SK-N-SH (cell line): ENCODE measurements around the gene PHC2. TPM values are rescaled to one million over a fixed set of nuclear protein-coding genes. Genes with fewer than 3 reads are reported as not detected.
A peak's percentile ranks its signal among the peaks of the same experiment; 100 is the strongest.

Experiments
- CTCF ChIA-PET: fragments of 300-600, 350-600 bp; formaldehyde crosslinking; extraction: SDS; loops from one replicate; lab custom pipeline; 2021; lab: Yijun Ruan, JAX
- POLR2A ChIA-PET: fragments of 350-600 bp; sonication (Branson Sonifier 250); formaldehyde crosslinking; extraction: SDS; loops from one replicate; lab custom pipeline; 2020; ENCODE audit warnings: antibody characterized with exemption, inconsistent platforms; lab: Yijun Ruan, JAX
- DNase-seq: peaks from one replicate; pipeline ENCODE4 v3.0.0; 2012
- H2AFZ ChIP-seq: fragments of 200-600 bp; sonication (generic); 2 replicates; pipeline ENCODE4 v1.8.1; 2016; ENCODE audit warnings: antibody characterized with exemption, mild to moderate bottlenecking, low read depth
- H3F3A ChIP-seq: fragments of 200-600 bp; sonication (generic); replicated peaks from 2 replicates; pipeline ENCODE3; 2016; ENCODE audit warnings: antibody characterized with exemption, mild to moderate bottlenecking; ENCODE audit not compliant: insufficient read depth
- H3K27ac ChIP-seq, 2 experiments: fragments of 200-500 bp in 1 of 2; fragments of 200-600 bp in 1 of 2; sonication (Bioruptor generic) in 1 of 2; sonication (generic), shearing (Covaris generic) in 1 of 2; 2 replicates each; pipeline versions ENCODE4 v1.5.1 to v1.6.1; 2014 to 2016; ENCODE audit warnings: low read depth in 2 of 2, inconsistent platforms in 1 of 2, low read length in 1 of 2, mild to moderate bottlenecking in 1 of 2, mixed read lengths in 1 of 2
- H3K27me3 ChIP-seq: fragments of 200-600 bp; sonication (generic), shearing (Covaris generic); 2 replicates; pipeline ENCODE4 v1.6.1; 2016; ENCODE audit warnings: mixed run types; ENCODE audit not compliant: insufficient read depth
- H3K36me3 ChIP-seq, 2 experiments: fragments of 200-500 bp in 1 of 2; fragments of 200-600 bp in 1 of 2; sonication (Bioruptor generic) in 1 of 2; sonication (generic) in 1 of 2; replicated peaks in 1 of 2; 2 replicates each; pipeline versions ENCODE3 to v1.5.1; 2014 to 2016; ENCODE audit warnings: low read length in 1 of 2, mild to moderate bottlenecking in 1 of 2; ENCODE audit not compliant: insufficient read depth in 2 of 2, control insufficient read depth in 1 of 2
- H3K4me1 ChIP-seq, 2 experiments: fragments of 200-500 bp in 1 of 2; fragments of 200-600 bp in 1 of 2; sonication (Bioruptor generic) in 1 of 2; sonication (generic), shearing (Covaris generic) in 1 of 2; 2 replicates each; pipeline versions ENCODE4 v1.5.1 to v1.6.1; 2014 to 2016; ENCODE audit warnings: low read depth in 1 of 2, low read length in 1 of 2, mixed run types in 1 of 2; ENCODE audit not compliant: insufficient read depth in 2 of 2, control insufficient read depth in 1 of 2
- H3K4me2 ChIP-seq: fragments of 200-600 bp; sonication (generic), shearing (Covaris generic); 2 replicates; pipeline ENCODE4 v1.6.1; 2017; ENCODE audit warnings: mixed run types
- H3K4me3 ChIP-seq, 2 experiments: fragments of 200-500 bp in 1 of 2; fragments of 200-600 bp in 1 of 2; sonication (Bioruptor generic) in 1 of 2; sonication (generic), shearing (Covaris generic) in 1 of 2; 2 replicates each; pipeline versions ENCODE4 v1.5.1 to v1.8.1; 2014 to 2016; ENCODE audit warnings: low read depth in 2 of 2, inconsistent platforms in 1 of 2, low read length in 1 of 2, mild to moderate bottlenecking in 1 of 2, mixed read lengths in 1 of 2, moderate library complexity in 1 of 2
- H3K79me2 ChIP-seq: fragments of 200-600 bp; sonication (generic); 2 replicates; pipeline ENCODE4 v1.8.1; 2017; ENCODE audit warnings: mild to moderate bottlenecking; ENCODE audit not compliant: insufficient read depth
- H3K9ac ChIP-seq: fragments of 200-600 bp; sonication (generic); 2 replicates; pipeline ENCODE4 v1.6.1; 2017; ENCODE audit warnings: mixed run types
- H3K9me2 ChIP-seq: fragments of 200-600 bp; sonication (generic); 2 replicates; pipeline ENCODE4 v1.6.1; 2017; ENCODE audit warnings: mixed run types
- H3K9me3 ChIP-seq: fragments of 200-600 bp; sonication (generic); 2 replicates; pipeline ENCODE4 v1.6.1; 2017; ENCODE audit warnings: mixed run types, mild to moderate bottlenecking, moderate library complexity
- H4K20me1 ChIP-seq: fragments of 200-600 bp; sonication (generic); 2 replicates; pipeline ENCODE4 v1.6.1; 2017; ENCODE audit warnings: mild to moderate bottlenecking, mixed run types; ENCODE audit not compliant: insufficient read depth
- EP300 ChIP-seq, 2 experiments: IDR thresholded peaks; 2 replicates each; pipeline versions ENCODE4 v1.4.0 to v1.6.1; 2012; ENCODE audit warnings: borderline replicate concordance in 1 of 2, low read depth in 1 of 2, low read length in 1 of 2
- EZH2phosphoT487 ChIP-seq: fragments of 200-600 bp; sonication (generic); IDR thresholded peaks from 2 replicates; pipeline ENCODE4 v1.6.1; 2017; ENCODE audit warnings: low read depth, mixed run types, mild to moderate bottlenecking, antibody characterized with exemption, moderate library complexity, borderline replicate concordance
- FOXM1 ChIP-seq: IDR thresholded peaks from 2 replicates; pipeline ENCODE4 v1.4.0; 2012; ENCODE audit warnings: low read depth, mild to moderate bottlenecking
- GATA2 ChIP-seq: sonication (generic); formaldehyde crosslinking; IDR thresholded peaks from 2 replicates; pipeline ENCODE4 v1.5.0; 2020; ENCODE audit warnings: mild to moderate bottlenecking, missing genetic modification reagents
- MXI1 ChIP-seq: IDR thresholded peaks from 2 replicates; pipeline ENCODE4 v1.6.1; 2012; ENCODE audit warnings: mild to moderate bottlenecking, low read depth, low read length, improper control_type of control experiment
- RAD21 ChIP-seq: IDR thresholded peaks from 2 replicates; pipeline ENCODE4 v1.6.1; 2012; ENCODE audit warnings: mild to moderate bottlenecking, low read length
- RXRA ChIP-seq: IDR thresholded peaks from 2 replicates; pipeline ENCODE4 v1.4.0; 2012; ENCODE audit warnings: low read depth, mild to moderate bottlenecking, borderline replicate concordance
- SIN3A ChIP-seq: IDR thresholded peaks from 2 replicates; pipeline ENCODE4 v1.6.1; 2012; ENCODE audit warnings: low read depth, mild to moderate bottlenecking, low read length, moderate library complexity, borderline replicate concordance
- SMC3 ChIP-seq: IDR thresholded peaks from 2 replicates; pipeline ENCODE4 v1.6.1; 2012; ENCODE audit warnings: low read depth, low read length, improper control_type of control experiment
- WGBS: methylation state at CpG from one replicate; pipeline ENCODE4 v1.1.6; 2017; ENCODE audit warnings: low lambda C conversion rate; 5-methylcytosine and 5-hydroxymethylcytosine counted together
- polyA plus RNA-seq, 3 experiments: library from polyadenylated mRNA; depleted of rRNA; stranded (reverse); fragments of >200 nt; gene quantifications; 2 replicates each; pipeline ENCODE4 v1.2.3, GENCODE V29; 2012
- TF ChIP-seq, protein P1 (sequence below): IDR thresholded peaks from 2 replicates; pipeline ENCODE4; 2012
- TF ChIP-seq, protein P2 (sequence below): IDR thresholded peaks from 2 replicates; pipeline ENCODE4 v1.6.1; 2012; ENCODE audit warnings: mild to moderate bottlenecking, low read depth, low read length, moderate library complexity
- TF ChIP-seq, protein P3 (sequence below): fragments of 150-350 bp; IDR thresholded peaks from 2 replicates; pipeline ENCODE4 v1.6.1; 2016; ENCODE audit warnings: mild to moderate bottlenecking, low read depth, low read length
- TF ChIP-seq, protein P4 (sequence below): IDR thresholded peaks from 2 replicates; pipeline ENCODE4 v1.4.0; 2012; ENCODE audit warnings: low read depth, borderline replicate concordance

The PHC2 gene
- polyA plus RNA-seq, 1 of the 3 experiments (the other 2 are of a cell fraction), result 98.7 TPM

DNA sequence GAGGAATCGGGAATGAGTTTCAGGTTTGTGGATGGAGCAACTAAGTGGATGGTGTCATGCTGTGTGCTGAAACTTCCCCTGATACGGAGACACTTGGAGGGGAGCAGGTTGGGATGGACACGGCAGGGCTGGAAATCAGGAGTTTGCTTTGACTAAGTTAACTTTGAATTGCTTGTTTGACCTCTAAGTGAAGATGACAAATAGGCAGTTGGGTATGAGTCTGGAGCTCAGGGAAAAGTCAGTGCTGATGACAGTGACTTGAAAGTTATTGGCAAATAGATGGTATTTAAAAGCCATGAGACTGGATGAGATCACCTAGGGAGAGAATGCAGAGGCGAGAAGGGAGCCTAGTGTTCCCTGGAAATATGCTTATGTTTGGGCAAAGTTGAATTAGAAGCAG, 28.8 kb upstream of the PHC2 start:
- no peak overlapping the region for H2AFZ ChIP-seq
- H3K9me2 ChIP-seq, result no peaks in the 10 kb centered on the region
- no peaks in the 10 kb centered on the region for H3K79me2 ChIP-seq
- peaks cover 0 to 6% of the 10 kb centered on the region in 2 experiments; a peak in 2 of 4 replicates for H3K4me1 ChIP-seq
- POLR2A ChIA-PET, result no interaction called here
- no peak overlapping the region for H3K4me3 ChIP-seq
- TF ChIP-seq MXI1 (no peak), RXRA (no peak), FOXM1 (no peak)
- TF ChIP-seq, protein P1, sequence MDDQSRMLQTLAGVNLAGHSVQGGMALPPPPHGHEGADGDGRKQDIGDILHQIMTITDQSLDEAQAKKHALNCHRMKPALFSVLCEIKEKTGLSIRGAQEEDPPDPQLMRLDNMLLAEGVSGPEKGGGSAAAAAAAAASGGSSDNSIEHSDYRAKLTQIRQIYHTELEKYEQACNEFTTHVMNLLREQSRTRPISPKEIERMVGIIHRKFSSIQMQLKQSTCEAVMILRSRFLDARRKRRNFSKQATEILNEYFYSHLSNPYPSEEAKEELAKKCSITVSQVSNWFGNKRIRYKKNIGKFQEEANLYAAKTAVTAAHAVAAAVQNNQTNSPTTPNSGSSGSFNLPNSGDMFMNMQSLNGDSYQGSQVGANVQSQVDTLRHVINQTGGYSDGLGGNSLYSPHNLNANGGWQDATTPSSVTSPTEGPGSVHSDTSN, result 0 out of 2 replicates have a peak, but pooled peaks have one; percentile 4
- TF ChIP-seq, protein P2, sequence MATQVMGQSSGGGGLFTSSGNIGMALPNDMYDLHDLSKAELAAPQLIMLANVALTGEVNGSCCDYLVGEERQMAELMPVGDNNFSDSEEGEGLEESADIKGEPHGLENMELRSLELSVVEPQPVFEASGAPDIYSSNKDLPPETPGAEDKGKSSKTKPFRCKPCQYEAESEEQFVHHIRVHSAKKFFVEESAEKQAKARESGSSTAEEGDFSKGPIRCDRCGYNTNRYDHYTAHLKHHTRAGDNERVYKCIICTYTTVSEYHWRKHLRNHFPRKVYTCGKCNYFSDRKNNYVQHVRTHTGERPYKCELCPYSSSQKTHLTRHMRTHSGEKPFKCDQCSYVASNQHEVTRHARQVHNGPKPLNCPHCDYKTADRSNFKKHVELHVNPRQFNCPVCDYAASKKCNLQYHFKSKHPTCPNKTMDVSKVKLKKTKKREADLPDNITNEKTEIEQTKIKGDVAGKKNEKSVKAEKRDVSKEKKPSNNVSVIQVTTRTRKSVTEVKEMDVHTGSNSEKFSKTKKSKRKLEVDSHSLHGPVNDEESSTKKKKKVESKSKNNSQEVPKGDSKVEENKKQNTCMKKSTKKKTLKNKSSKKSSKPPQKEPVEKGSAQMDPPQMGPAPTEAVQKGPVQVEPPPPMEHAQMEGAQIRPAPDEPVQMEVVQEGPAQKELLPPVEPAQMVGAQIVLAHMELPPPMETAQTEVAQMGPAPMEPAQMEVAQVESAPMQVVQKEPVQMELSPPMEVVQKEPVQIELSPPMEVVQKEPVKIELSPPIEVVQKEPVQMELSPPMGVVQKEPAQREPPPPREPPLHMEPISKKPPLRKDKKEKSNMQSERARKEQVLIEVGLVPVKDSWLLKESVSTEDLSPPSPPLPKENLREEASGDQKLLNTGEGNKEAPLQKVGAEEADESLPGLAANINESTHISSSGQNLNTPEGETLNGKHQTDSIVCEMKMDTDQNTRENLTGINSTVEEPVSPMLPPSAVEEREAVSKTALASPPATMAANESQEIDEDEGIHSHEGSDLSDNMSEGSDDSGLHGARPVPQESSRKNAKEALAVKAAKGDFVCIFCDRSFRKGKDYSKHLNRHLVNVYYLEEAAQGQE, result no peak
- TF ChIP-seq, all 33 proteins: peak for 1
- 82% methylated on average over 4 of the region's 4 CpGs for WGBS
- Histone ChIP-seq H3K36me3 (no peaks in the 10 kb centered on the region), H3K4me2 (no peak overlapping the region), H4K20me1 (no peaks in the 10 kb centered on the region), H3K27me3 (no peaks in the 10 kb centered on the region), H3F3A (no peaks in the 10 kb centered on the region), H3K9me3 (no peaks in the 10 kb centered on the region), H3K9ac (no peak overlapping the region), H3K27ac (peak overlapping the region in 1 of 2 experiments; percentile 17; a peak in 1 of 4 replicates)
- CTCF ChIA-PET, result interaction anchor here (1.2 to 6.4 kb wide), 5 partner anchors 9 to 241 kb away, joined by 3 to 40 read pairs (median 6); no protein-coding TSS in a partner anchor
- no peak for DNase-seq

DNA sequence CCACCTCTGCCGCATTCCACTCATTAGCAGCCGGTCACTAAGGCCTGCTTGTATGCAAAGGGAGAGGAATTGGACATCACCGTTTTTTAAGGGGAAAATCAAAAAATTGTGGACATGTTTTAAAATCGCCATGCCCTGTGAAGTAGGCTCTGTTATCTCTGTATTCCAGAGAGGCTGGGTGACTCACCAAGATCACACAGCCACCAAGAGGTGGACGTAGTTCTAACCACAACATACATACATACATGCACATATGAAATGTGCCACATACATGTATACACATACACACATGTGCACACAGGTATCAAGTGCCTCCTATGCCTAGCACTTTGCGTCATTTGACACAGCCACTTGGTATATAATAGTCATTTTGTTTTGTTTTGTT, 25.6 kb upstream of the PHC2 start:
- no peak for DNase-seq
- H3F3A ChIP-seq, result peaks cover 2% of the 10 kb centered on the region
- no peaks in the 10 kb centered on the region for H3K36me3 ChIP-seq
- H3K27me3 ChIP-seq, result no peaks in the 10 kb centered on the region
- H4K20me1 ChIP-seq, result no peaks in the 10 kb centered on the region
- POLR2A ChIA-PET, result no interaction called here
- no peaks in the 10 kb centered on the region for H3K9me3 ChIP-seq
- H3K9me2 ChIP-seq, result no peaks in the 10 kb centered on the region
- no peak overlapping the region for H3K4me2 ChIP-seq
- TF ChIP-seq RXRA (no peak), EP300 (IDR thresholded peaks at IDR 0.05; ENCODE audit: borderline replicate concordance in 1 of 2, low read depth in 1 of 2, low read length in 1 of 2) (no peak), GATA2 (CRISPR knock-in tag) (no peak), SMC3 (no peak), EZH2phosphoT487 (no peak), SIN3A (no peak), RAD21 (no peak)
- TF ChIP-seq, protein P3, sequence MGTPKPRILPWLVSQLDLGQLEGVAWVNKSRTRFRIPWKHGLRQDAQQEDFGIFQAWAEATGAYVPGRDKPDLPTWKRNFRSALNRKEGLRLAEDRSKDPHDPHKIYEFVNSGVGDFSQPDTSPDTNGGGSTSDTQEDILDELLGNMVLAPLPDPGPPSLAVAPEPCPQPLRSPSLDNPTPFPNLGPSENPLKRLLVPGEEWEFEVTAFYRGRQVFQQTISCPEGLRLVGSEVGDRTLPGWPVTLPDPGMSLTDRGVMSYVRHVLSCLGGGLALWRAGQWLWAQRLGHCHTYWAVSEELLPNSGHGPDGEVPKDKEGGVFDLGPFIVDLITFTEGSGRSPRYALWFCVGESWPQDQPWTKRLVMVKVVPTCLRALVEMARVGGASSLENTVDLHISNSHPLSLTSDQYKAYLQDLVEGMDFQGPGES, result no peak
- TF ChIP-seq, protein P4, sequence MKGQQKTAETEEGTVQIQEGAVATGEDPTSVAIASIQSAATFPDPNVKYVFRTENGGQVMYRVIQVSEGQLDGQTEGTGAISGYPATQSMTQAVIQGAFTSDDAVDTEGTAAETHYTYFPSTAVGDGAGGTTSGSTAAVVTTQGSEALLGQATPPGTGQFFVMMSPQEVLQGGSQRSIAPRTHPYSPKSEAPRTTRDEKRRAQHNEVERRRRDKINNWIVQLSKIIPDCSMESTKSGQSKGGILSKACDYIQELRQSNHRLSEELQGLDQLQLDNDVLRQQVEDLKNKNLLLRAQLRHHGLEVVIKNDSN, result no peak
- 0 out of 2 replicates have a peak overlapping the region, but pooled peaks have one; percentile 24 for H2AFZ ChIP-seq
- H3K4me3 ChIP-seq, result no peak overlapping the region
- peak overlapping the region in 1 of 2 experiments; percentile 18; a peak in 1 of 4 replicates for H3K27ac ChIP-seq
- H3K79me2 ChIP-seq, result no peaks in the 10 kb centered on the region
- CTCF ChIA-PET, result interaction anchor here (0.6 to 6.4 kb wide), 23 partner anchors 10 to 375 kb away, joined by 3 to 58 read pairs (median 3); partner anchors contain the start of gene ZSCAN20
- peaks cover 0 to 6% of the 10 kb centered on the region in 2 experiments; a peak in 2 of 4 replicates for H3K4me1 ChIP-seq
- H3K9ac ChIP-seq, result no peak overlapping the region
- WGBS, result 77% methylated on average over 6 of the region's 6 CpGs
